HG02623 (cell line): Measurements from ENCODE around the gene MS4A3.
"Not testable (repeated sequence)": the region's sequence is repeated elsewhere in the genome, so short reads cannot be mapped to it uniquely, and the experiment has no call there.

Experiments used
- ATAC-seq: cut with Tn5 transposase; IDR thresholded peaks from one replicate; pipeline ENCODE4 v1.9.1; 2021; ENCODE audit warnings: moderate library complexity; ENCODE audit not compliant: unreplicated experiment

MS4A3 gene

DNA sequence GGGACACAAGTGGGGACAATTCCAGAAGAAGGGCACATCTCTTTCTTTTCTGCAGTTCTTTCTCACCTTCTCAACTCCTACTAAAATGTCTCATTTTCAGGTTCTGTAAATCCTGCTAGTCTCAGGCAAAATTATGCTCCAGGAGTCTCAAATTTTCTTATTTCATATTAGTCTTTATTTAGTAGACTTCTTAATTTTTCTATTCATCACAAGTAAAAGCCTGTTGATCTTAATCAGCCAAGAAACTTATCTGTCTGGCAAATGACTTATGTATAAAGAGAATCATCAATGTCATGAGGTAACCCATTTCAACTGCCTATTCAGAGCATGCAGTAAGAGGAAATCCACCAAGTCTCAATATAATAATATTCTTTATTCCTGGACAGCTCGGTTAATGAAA is 31.9 kb downstream of the MS4A3 start, which contains the start of gene MS4A2:
Gene MS4A2, plus strand, starts transcription at position 301 of the 400 bp plus-strand sequence. CDS start 102 bp downstream, outside the sequence.
- no peak for ATAC-seq

- no peak for ATAC-seq
These were observed 39.1 kb downstream of the MS4A3 start for GRCh38 chr11:60095477-60096120.

- ATAC-seq: no peak
These were observed 40.7 kb downstream of the MS4A3 start for GRCh38 chr11:60097189-60097588.

DNA sequence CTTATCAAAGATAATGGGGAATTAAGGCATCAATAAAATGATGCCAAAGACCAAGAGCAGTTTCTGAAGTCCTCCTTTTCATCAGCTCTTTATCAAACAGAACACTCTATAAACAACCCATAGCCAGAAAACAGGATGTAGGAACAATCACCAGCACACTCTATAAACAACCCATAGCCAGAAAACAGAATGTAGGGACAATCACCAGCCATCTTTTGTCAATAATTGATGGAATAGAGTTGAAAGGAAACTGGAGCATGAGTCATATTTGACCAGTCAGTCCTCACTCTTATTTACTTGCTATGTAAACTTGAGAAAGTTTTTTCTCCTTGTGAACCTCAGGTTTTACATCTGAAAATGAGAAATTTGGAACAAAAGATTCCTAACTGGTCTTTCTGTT is 42.0 kb downstream of the MS4A3 start:
- ATAC-seq: no peak

GRCh38 chr11:60100516-60100915 is 44.1 kb downstream of the MS4A3 start:
- ATAC-seq: no peak

GRCh38 chr11:60101368-60101767 is 44.9 kb downstream of the MS4A3 start:
- ATAC-seq: not testable (repeated sequence)

DNA sequence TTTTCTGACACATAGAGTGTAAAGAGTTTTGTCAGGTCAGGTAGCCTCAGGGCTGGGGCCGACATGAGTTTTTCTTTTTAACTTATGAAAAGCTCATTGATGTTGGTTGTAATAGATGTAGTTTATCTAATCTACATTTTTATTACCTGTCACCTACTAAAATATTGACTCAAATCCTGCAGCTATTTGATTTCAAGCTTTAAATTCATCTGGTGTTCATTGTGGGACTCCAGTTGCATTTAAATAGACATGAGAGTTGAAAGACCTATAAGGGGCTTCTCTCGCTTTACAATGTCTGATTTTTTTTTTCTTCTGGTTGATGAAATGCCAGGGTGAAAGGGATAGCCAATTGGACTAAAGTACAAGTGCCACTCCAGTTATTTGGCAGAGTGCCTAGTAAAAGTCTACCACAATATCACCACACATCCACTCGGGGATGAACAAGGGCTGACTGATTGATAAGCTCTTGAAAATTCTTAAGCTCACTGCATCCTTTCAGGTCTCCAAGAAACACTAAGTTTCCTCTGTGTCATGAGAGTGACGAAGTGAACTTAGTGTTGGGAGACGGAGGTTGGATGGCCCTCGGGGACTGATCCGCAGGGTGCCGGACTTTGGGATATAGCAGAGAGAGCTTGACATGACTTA is 48.1 kb downstream of the MS4A3 start:
- ATAC-seq: not testable (repeated sequence)

DNA sequence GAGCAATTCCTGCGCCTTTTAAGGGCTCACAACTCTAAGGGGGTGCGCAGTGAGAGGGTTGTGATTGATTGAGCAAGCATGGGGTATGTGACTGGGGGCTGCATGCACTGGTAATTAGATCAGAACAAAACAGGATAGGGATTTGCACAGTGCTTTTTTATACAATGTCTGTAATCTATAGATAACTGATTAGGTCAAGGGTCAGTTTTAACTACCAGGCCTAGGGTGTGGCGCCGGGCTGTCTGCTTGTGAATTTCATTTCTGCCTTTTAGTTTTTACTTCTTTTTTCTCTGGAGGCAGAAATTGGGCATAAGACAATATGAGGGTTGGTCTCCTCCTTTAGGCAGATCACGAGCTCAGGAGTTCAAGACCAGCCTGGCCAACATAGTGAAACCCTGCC is 52.2 kb downstream of the MS4A3 start:
- not testable (repeated sequence) for ATAC-seq

- ATAC-seq: no peak
These were observed 55.3 kb downstream of the MS4A3 start for GRCh38 chr11:60111793-60112192.

DNA sequence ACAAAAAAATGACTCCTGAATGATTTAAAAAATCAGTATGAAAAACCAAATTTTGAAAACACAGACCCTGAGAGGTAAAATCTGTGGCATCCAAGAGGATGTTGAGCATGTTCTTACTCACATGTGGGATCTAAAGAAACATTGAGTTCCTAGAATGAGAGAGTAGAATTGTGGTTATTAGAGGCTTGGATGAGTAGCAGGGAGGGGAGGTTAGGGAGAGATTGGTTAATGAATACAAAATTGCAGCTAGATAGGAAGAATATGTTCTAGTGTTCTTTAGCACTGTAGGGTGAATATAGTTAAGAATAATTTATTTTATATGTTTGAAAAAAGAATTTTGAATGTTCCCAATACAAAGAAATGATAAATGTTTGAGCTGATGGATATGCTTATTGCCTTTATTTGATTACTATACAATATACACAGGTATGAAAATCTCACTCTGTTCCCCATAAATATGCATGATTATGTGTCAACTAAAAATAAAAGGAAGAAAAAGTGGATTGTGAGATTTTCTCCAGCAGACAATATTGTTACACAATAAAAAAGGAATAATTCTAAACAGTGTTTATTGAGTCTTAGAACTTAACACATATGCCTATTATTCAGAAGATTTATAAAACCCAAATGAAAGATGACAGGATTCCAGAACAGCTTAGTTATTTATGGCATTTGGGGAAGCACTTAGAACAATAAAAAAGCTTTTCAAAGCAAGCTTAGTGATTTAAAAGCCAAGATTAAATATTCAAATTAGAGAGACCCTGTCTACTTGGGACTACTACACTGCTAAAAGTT is 60.7 kb downstream of the MS4A3 start:
- ATAC-seq: no peak

DNA sequence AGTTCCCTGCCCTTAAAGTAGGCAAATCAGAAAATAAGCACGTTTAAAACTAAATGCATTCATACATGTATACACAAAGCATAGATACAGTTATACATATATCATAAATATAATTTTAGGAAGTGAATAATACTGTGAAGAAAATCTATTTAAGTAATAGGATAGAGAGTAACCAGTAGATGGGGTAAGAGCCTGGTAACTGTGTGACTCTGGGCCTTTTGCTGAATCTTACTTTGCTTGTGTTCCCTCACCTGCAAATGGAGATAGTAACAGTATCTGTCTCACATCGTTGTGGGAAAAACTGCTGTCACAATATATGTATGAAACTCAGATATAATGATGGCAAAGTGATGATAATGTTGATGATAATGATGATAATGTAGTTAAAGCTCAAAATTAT is 61.9 kb downstream of the MS4A3 start:
- no peak for ATAC-seq

- ATAC-seq: no peak
These were observed 63.2 kb downstream of the MS4A3 start for GRCh38 chr11:60119710-60120109.
